Measurements from ENCODE around the gene EIF2B1.

GRCh38 chr12:123643911-123644310, 10.4 kb upstream of the EIF2B1 start:
- TF ChIP-seq CTCF (IDR thresholded peaks at IDR 0.05) (no peak), POLR2A (IDR thresholded peaks at IDR 0.05) (no peak)
